Small intestine (tissue), 7 donors: ENCODE measurements around the gene CFAP92. TPM values are rescaled to one million over a fixed set of nuclear protein-coding genes. Genes with fewer than 3 reads are reported as not detected.

ENCODE experiments used
- DNase-seq, 2 donors: peaks; one replicate each; pipeline versions ENCODE4 v3.0.0 to v3.0.0-alpha.2; 2013
- FAIRE-seq: peaks from 2 replicates; lab custom pipeline; 2012; peaks lifted over from hg19 to GRCh38; lab: Jason Lieb, UNC
- H3K27ac ChIP-seq, 3 donors: one replicate each; pipeline ENCODE4 v1.5.1; 2013; ENCODE audit warnings: low read length in 2 of 3, mild to moderate bottlenecking in 2 of 3, control low read depth in 1 of 3, inconsistent platforms in 1 of 3, low read depth in 1 of 3, moderate library complexity in 1 of 3
- H3K27me3 ChIP-seq, 3 donors: one replicate each; pipeline ENCODE4 v1.6.1; 2013; ENCODE audit warnings: low read length in 3 of 3, inconsistent platforms in 1 of 3; ENCODE audit not compliant: control insufficient read depth in 3 of 3, insufficient read depth in 3 of 3
- H3K36me3 ChIP-seq, 3 donors: one replicate each; pipeline ENCODE4 v1.6.1; 2013; ENCODE audit warnings: low read length in 3 of 3, inconsistent platforms in 1 of 3, low read depth in 1 of 3, mild to moderate bottlenecking in 1 of 3, moderate library complexity in 1 of 3; ENCODE audit not compliant: control insufficient read depth in 3 of 3, insufficient read depth in 2 of 3
- H3K4me1 ChIP-seq, 3 donors: one replicate each; pipeline ENCODE4 v1.6.1; 2013; ENCODE audit warnings: low read length in 2 of 3, inconsistent platforms in 1 of 3, low read depth in 1 of 3, mild to moderate bottlenecking in 1 of 3, moderate library complexity in 1 of 3; ENCODE audit not compliant: control insufficient read depth in 3 of 3, insufficient read depth in 2 of 3
- H3K4me3 ChIP-seq, 3 donors: one replicate each; pipeline ENCODE4 v1.5.1; 2013; ENCODE audit warnings: low read length in 3 of 3, control low read depth in 1 of 3, inconsistent platforms in 1 of 3, low read depth in 1 of 3, mild to moderate bottlenecking in 1 of 3, moderate library complexity in 1 of 3
- H3K9me3 ChIP-seq, 2 donors: one replicate each; pipeline ENCODE4 v1.6.1; 2013; ENCODE audit warnings: low read depth in 1 of 2, low read length in 1 of 2; ENCODE audit not compliant: control insufficient read depth in 2 of 2, insufficient read depth in 1 of 2
- whole genome bisulfite sequencing, 3 donors: extraction: QIAGEN DNeasy Blood & Tissue Kit; methylation state at CpG; one replicate each; pipeline ENCODE4 v1.1.7; 2013; 5-methylcytosine and 5-hydroxymethylcytosine counted together
- polyA plus RNA-seq, 4 donors: library from polyadenylated mRNA; stranded (reverse) in 3 of 4; unstranded in 1 of 4; fragments of 200-250 nt in 3 of 4; fragments of 120-200 nt in 1 of 4; gene quantifications; one replicate each; pipeline versions ENCODE4 v1.2.1 to v1.2.3, GENCODE V29; 2013
- donor health status: healthy with polysubstance abuse.
- donor health status: control.
- donor health status: control.
- donor health status: Bipolar disorder and iron deficiency.
- donor health status: healthy.

CFAP92 gene
- polyA plus RNA-seq, 4 donors = 0.68 to 0.78 TPM; not detected in 2

- Histone ChIP-seq H3K4me1 (peaks cover 0 to 7% (median 3%) of the 10 kb centered on the region in 3 donors), H3K36me3 (peaks cover 0 to 3% (median 0%) of the 10 kb centered on the region in 3 donors), H3K27ac (no peak overlapping the region), H3K9me3 (no peaks in the 10 kb centered on the region), H3K4me3 (no peak overlapping the region), H3K27me3 (peaks cover 0 to 77% (median 0%) of the 10 kb centered on the region in 3 donors)
- FAIRE-seq (no peak), DNase-seq (no peak)
- 77 to 83% (median 80%) methylated on average over 19 of the region's 19 CpGs for WGBS, 3 donors
Observed at GRCh38 chr3:128994581-128995546, 988 bp upstream of the CFAP92 start.

- Histone ChIP-seq H3K36me3 (peaks cover 0 to 3% (median 0%) of the 10 kb centered on the region in 3 donors), H3K4me3 (peak overlapping the region in 2 of 3 donors; percentile 36 to 39), H3K9me3 (no peaks in the 10 kb centered on the region), H3K27me3 (peaks cover 0 to 73% (median 0%) of the 10 kb centered on the region in 3 donors), H3K4me1 (peaks cover 0 to 7% (median 3%) of the 10 kb centered on the region in 3 donors), H3K27ac (no peak overlapping the region)
- WGBS, 3 donors = 3 to 4% (median 3%) methylated on average over 9 to 13 of the region's 13 CpGs
- FAIRE-seq = no peak
- DNase-seq = no peak
Observed at GRCh38 chr3:128994173-128994512, 267 bp upstream of the CFAP92 start.

- no peaks in the 10 kb centered on the region for H3K9me3 ChIP-seq
- peaks cover 0 to 64% (median 0%) of the 10 kb centered on the region in 3 donors for H3K27me3 ChIP-seq
- peaks cover 0 to 7% (median 3%) of the 10 kb centered on the region in 3 donors for H3K4me1 ChIP-seq
- no peak overlapping the region for H3K27ac ChIP-seq
- no peak for DNase-seq
- H3K4me3 ChIP-seq = peak overlapping the region in 1 of 3 donors; percentile 39
- FAIRE-seq = no peak
- WGBS, 3 donors = 17 to 66% (median 44%) methylated on average over 20 of the region's 20 CpGs
- H3K36me3 ChIP-seq = peaks cover 0 to 3% (median 0%) of the 10 kb centered on the region in 3 donors
Observed at GRCh38 chr3:128992926-128993460, 883 bp downstream of the CFAP92 start.

- Histone ChIP-seq H3K9me3 (no peaks in the 10 kb centered on the region), H3K4me1 (peaks cover 0 to 7% (median 3%) of the 10 kb centered on the region in 3 donors), H3K27ac (no peak overlapping the region), H3K4me3 (no peak overlapping the region), H3K36me3 (no peaks in the 10 kb centered on the region), H3K27me3 (peaks cover 0 to 52% (median 0%) of the 10 kb centered on the region in 3 donors)
- 92 to 94% (median 93%) methylated on average over 18 of the region's 18 CpGs for WGBS, 3 donors
- DNase-seq = no peak
- FAIRE-seq = no peak
Observed at GRCh38 chr3:128991355-128991895, 2.5 kb downstream of the CFAP92 start.

- no peak overlapping the region for H3K27ac ChIP-seq
- peaks cover 0 to 22% (median 0%) of the 10 kb centered on the region in 3 donors for H3K27me3 ChIP-seq
- no peaks in the 10 kb centered on the region for H3K36me3 ChIP-seq
- no peaks in the 10 kb centered on the region for H3K9me3 ChIP-seq
- H3K4me3 ChIP-seq = no peak overlapping the region
- no peak for DNase-seq
- FAIRE-seq = no peak
- WGBS, 3 donors = 92 to 93% (median 93%) methylated on average over 8 of the region's 8 CpGs
- H3K4me1 ChIP-seq = peaks cover 0 to 3% (median 0%) of the 10 kb centered on the region in 3 donors
Observed at GRCh38 chr3:128988286-128988685, 5.6 kb downstream of the CFAP92 start.

- Histone ChIP-seq H3K4me1 (no peaks in the 10 kb centered on the region), H3K27ac (no peak overlapping the region), H3K9me3 (no peaks in the 10 kb centered on the region), H3K36me3 (no peaks in the 10 kb centered on the region), H3K27me3 (peaks cover 0 to 15% (median 0%) of the 10 kb centered on the region in 3 donors), H3K4me3 (no peak overlapping the region)
- no peak for DNase-seq
- WGBS, 3 donors = 89 to 91% (median 89%) methylated on average over 15 of the region's 15 CpGs
- FAIRE-seq = no peak
Observed at GRCh38 chr3:128987302-128988100, 6.4 kb downstream of the CFAP92 start.

GRCh38 chr3:128984596-128984995 lies 9.3 kb downstream of the CFAP92 start:
- no peak overlapping the region for H3K4me3 ChIP-seq
- H3K4me1 ChIP-seq = no peaks in the 10 kb centered on the region
- no peak for DNase-seq
- 88 to 90% (median 88%) methylated on average over 3 of the region's 3 CpGs for WGBS, 3 donors
- FAIRE-seq = no peak
- H3K27ac ChIP-seq = no peak overlapping the region
- peaks cover 0 to 3% (median 0%) of the 10 kb centered on the region in 3 donors for H3K27me3 ChIP-seq
- no peaks in the 10 kb centered on the region for H3K9me3 ChIP-seq
- no peaks in the 10 kb centered on the region for H3K36me3 ChIP-seq
